Tibial nerve (tissue), 4 donors: Measurements from ENCODE around the gene KRT2.

ENCODE experiments used
- EP300 ChIP-seq, 2 donors: sonication (generic); formaldehyde crosslinking; IDR thresholded peaks; one replicate each; pipeline ENCODE4 v1.6.1; 2017; ENCODE audit warnings: antibody characterized with exemption in 2 of 2, mild to moderate bottlenecking in 1 of 2
- POLR2A ChIP-seq, 2 donors: fragments of 450-650 bp; IDR thresholded peaks; one replicate each; pipeline ENCODE4 v1.6.1; 2017; ENCODE audit warnings: antibody characterized with exemption in 2 of 2, mild to moderate bottlenecking in 2 of 2, moderate library complexity in 2 of 2
- TF ChIP-seq, protein P1 (sequence below), 5 experiments: fragments of 200-600 bp in 3 of 5; fragments of 450-650 bp in 2 of 5; sonication (generic) in 3 of 5; IDR thresholded peaks; one replicate each; pipeline ENCODE4 v1.5.1; 2016 to 2019; ENCODE audit warnings: antibody characterized with exemption in 5 of 5, mild to moderate bottlenecking in 3 of 5, moderate library complexity in 2 of 5

DNA sequence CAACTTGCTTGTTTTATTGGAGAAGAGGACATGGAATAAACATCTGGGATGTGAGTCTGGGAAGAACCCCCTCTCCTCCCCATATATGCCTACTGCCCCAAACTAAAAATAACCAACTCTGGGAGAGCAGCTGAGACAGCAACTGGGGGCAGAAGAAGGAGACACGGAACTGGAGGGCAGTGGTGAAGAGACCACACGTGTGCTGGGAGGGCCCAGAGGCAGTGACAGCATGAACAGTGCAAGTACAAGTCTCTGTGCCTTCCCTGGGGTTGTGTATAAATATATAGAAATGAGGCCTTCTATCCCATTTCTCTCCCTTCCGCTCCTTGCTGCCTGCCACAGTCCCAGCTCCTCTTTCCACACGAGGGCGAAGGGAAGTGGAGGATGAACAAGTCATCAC, 29.7 kb downstream of the KRT2 start:
- TF ChIP-seq, protein P1, sequence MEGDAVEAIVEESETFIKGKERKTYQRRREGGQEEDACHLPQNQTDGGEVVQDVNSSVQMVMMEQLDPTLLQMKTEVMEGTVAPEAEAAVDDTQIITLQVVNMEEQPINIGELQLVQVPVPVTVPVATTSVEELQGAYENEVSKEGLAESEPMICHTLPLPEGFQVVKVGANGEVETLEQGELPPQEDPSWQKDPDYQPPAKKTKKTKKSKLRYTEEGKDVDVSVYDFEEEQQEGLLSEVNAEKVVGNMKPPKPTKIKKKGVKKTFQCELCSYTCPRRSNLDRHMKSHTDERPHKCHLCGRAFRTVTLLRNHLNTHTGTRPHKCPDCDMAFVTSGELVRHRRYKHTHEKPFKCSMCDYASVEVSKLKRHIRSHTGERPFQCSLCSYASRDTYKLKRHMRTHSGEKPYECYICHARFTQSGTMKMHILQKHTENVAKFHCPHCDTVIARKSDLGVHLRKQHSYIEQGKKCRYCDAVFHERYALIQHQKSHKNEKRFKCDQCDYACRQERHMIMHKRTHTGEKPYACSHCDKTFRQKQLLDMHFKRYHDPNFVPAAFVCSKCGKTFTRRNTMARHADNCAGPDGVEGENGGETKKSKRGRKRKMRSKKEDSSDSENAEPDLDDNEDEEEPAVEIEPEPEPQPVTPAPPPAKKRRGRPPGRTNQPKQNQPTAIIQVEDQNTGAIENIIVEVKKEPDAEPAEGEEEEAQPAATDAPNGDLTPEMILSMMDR (IDR thresholded peaks at IDR 0.05) = no peak
- TF ChIP-seq EP300 (IDR thresholded peaks at IDR 0.05) (no peak), POLR2A (IDR thresholded peaks at IDR 0.05) (no peak)
